Measurements from ENCODE around the gene HSPG2.
"Not testable (repeated sequence)": the region's sequence is repeated elsewhere in the genome, so short reads cannot be mapped to it uniquely, and the experiment has no call there.

HSPG2 gene

GRCh38 chr1:21778405-21778727 is 158.7 kb downstream of the HSPG2 start:
- Histone ChIP-seq H3K27me3 (no peaks in the 10 kb centered on the region), H3K4me3 (ENCODE audit: low read depth, low read length) (no peak overlapping the region), H3K4me1 (no peaks in the 10 kb centered on the region), H3K36me3 (no peaks in the 10 kb centered on the region), H3K9me3 (no peaks in the 10 kb centered on the region)
- TF ChIP-seq CTCF (IDR thresholded peaks at IDR 0.05; ENCODE audit: low read depth, low read length), result no peak
- no peak for DNase-seq

- not testable (repeated sequence) for H3K36me3 ChIP-seq; H3K4me1 ChIP-seq; H3K27me3 ChIP-seq; H3K9me3 ChIP-seq; H3K4me3 ChIP-seq (ENCODE audit: low read depth, low read length); DNase-seq
Observed at GRCh38 chr1:21776925-21777324, 160.2 kb downstream of the HSPG2 start.

- H3K36me3 ChIP-seq, result no peaks in the 10 kb centered on the region
- no peak overlapping the region for H3K4me3 ChIP-seq (ENCODE audit: low read depth, low read length)
- DNase-seq, result no peak
- H3K4me1 ChIP-seq, result no peaks in the 10 kb centered on the region
- no peak for TF ChIP-seq CTCF (IDR thresholded peaks at IDR 0.05; ENCODE audit: low read depth, low read length)
- H3K27me3 ChIP-seq, result no peaks in the 10 kb centered on the region
- no peaks in the 10 kb centered on the region for H3K9me3 ChIP-seq
Observed at GRCh38 chr1:21775985-21776562, 161.0 kb downstream of the HSPG2 start.

GRCh38 chr1:21775550-21775914 is 161.6 kb downstream of the HSPG2 start:
- DNase-seq, result no peak
- Histone ChIP-seq H3K36me3 (no peaks in the 10 kb centered on the region), H3K4me3 (ENCODE audit: low read depth, low read length) (no peak overlapping the region), H3K4me1 (no peaks in the 10 kb centered on the region), H3K9me3 (no peaks in the 10 kb centered on the region), H3K27me3 (no peaks in the 10 kb centered on the region)
- no peak for TF ChIP-seq CTCF (IDR thresholded peaks at IDR 0.05; ENCODE audit: low read depth, low read length)

- no peak for DNase-seq
- no peaks in the 10 kb centered on the region for H3K4me1 ChIP-seq
- no peak overlapping the region for H3K4me3 ChIP-seq (ENCODE audit: low read depth, low read length)
- no peaks in the 10 kb centered on the region for H3K9me3 ChIP-seq
- no peaks in the 10 kb centered on the region for H3K27me3 ChIP-seq
- H3K36me3 ChIP-seq, result no peaks in the 10 kb centered on the region
- no peak for TF ChIP-seq CTCF (IDR thresholded peaks at IDR 0.05; ENCODE audit: low read depth, low read length)
Observed at GRCh38 chr1:21774835-21775549, 162.1 kb downstream of the HSPG2 start.

- H3K9me3 ChIP-seq, result no peaks in the 10 kb centered on the region
- no peaks in the 10 kb centered on the region for H3K27me3 ChIP-seq
- H3K4me1 ChIP-seq, result no peaks in the 10 kb centered on the region
- no peak for DNase-seq
- TF ChIP-seq CTCF (IDR thresholded peaks at IDR 0.05; ENCODE audit: low read depth, low read length), result no peak
- H3K4me3 ChIP-seq (ENCODE audit: low read depth, low read length), result no peak overlapping the region
- no peaks in the 10 kb centered on the region for H3K36me3 ChIP-seq
Observed at GRCh38 chr1:21773585-21773984, 163.5 kb downstream of the HSPG2 start.
